Measurements from ENCODE around the gene SORCS1.

DNA sequence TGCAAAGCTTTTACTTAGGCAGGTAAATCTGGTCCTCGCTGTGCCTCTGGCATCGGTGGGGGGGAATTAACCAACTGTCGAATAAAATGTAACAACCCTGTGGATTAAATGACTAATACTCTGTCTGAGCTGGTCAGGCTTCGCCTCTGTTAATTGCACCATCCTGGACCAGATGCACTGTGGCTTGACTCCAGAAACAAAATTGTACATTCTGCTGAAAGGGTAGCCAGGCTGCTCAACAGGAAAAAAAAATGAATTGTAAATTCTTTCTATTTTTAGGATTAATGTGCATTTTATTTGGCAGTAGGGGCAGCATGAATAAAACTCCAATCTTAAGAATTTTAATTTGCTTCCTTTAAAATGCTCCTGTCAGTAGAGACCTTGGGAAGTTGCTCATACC is 389.4 kb downstream of the SORCS1 start:
- TF ChIP-seq, protein P1, sequence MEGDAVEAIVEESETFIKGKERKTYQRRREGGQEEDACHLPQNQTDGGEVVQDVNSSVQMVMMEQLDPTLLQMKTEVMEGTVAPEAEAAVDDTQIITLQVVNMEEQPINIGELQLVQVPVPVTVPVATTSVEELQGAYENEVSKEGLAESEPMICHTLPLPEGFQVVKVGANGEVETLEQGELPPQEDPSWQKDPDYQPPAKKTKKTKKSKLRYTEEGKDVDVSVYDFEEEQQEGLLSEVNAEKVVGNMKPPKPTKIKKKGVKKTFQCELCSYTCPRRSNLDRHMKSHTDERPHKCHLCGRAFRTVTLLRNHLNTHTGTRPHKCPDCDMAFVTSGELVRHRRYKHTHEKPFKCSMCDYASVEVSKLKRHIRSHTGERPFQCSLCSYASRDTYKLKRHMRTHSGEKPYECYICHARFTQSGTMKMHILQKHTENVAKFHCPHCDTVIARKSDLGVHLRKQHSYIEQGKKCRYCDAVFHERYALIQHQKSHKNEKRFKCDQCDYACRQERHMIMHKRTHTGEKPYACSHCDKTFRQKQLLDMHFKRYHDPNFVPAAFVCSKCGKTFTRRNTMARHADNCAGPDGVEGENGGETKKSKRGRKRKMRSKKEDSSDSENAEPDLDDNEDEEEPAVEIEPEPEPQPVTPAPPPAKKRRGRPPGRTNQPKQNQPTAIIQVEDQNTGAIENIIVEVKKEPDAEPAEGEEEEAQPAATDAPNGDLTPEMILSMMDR (conservative IDR thresholded peaks at IDR 0.05) = no peak
- no peak for TF ChIP-seq EZH2 (IDR thresholded peaks at IDR 0.05; ENCODE audit: low read depth)

All from PC-9 (cell line).